Aorta (tissue), 5 donors: ENCODE measurements around the gene THRSP. TPM values are rescaled to one million over a fixed set of nuclear protein-coding genes. Genes with fewer than 3 reads are reported as not detected.

Source experiments
- ATAC-seq: fragments of 200-7000 bp; cut with Tn5 transposase; one replicate; pipeline ENCODE4 v1.9.1; 2022; ENCODE audit warnings: moderate library complexity; ENCODE audit not compliant: low FRiP score
- DNase-seq, 2 donors: peaks; one replicate each; pipeline ENCODE4 v3.0.0-alpha.2; 2020
- H3K27ac ChIP-seq, 2 donors: one replicate each; pipeline ENCODE4 v1.5.1; 2013; ENCODE audit warnings: low read length in 2 of 2, mild to moderate bottlenecking in 2 of 2, moderate library complexity in 2 of 2, control low read depth in 1 of 2, inconsistent platforms in 1 of 2, low read depth in 1 of 2
- H3K27me3 ChIP-seq, 2 donors: one replicate each; pipeline ENCODE4 v1.6.1; 2013; ENCODE audit warnings: control low read depth in 1 of 2, low read length in 1 of 2, mild to moderate bottlenecking in 1 of 2, moderate library complexity in 1 of 2; ENCODE audit not compliant: insufficient read depth in 2 of 2, control insufficient read depth in 1 of 2
- H3K36me3 ChIP-seq, 2 donors: one replicate each; pipeline ENCODE4 v1.6.1; 2013; ENCODE audit warnings: control low read depth in 1 of 2, low read length in 1 of 2, mild to moderate bottlenecking in 1 of 2; ENCODE audit not compliant: insufficient read depth in 2 of 2, control insufficient read depth in 1 of 2
- H3K4me1 ChIP-seq, 2 donors: one replicate each; pipeline ENCODE4 v1.6.1; 2013; ENCODE audit warnings: low read length in 2 of 2, control low read depth in 1 of 2, mild to moderate bottlenecking in 1 of 2, moderate library complexity in 1 of 2; ENCODE audit not compliant: insufficient read depth in 2 of 2, control insufficient read depth in 1 of 2
- H3K4me3 ChIP-seq, 2 donors: one replicate each; pipeline ENCODE4 v1.5.1; 2013; ENCODE audit warnings: low read length in 2 of 2, control low read depth in 1 of 2, mild to moderate bottlenecking in 1 of 2
- H3K9me3 ChIP-seq: one replicate; pipeline ENCODE4 v1.6.1; 2013; ENCODE audit warnings: mild to moderate bottlenecking, low read length; ENCODE audit not compliant: control insufficient read depth
- WGBS, 2 donors: extraction: QIAGEN DNeasy Blood & Tissue Kit; methylation state at CpG; one replicate each; pipeline ENCODE4 v1.1.7; 2013; 5-methylcytosine and 5-hydroxymethylcytosine counted together
- intact Hi-C, 2 donors: fragments of 100-400 bp; cut with DNase I; formaldehyde crosslinking; loops; one replicate each; pipeline versions ENCODE4 v1.14.2 to v1.15.0; 2022
- polyA plus RNA-seq, 2 donors: library from polyadenylated mRNA; stranded (reverse); fragments of 200-250 nt; gene quantifications; one replicate each; pipeline ENCODE4 v1.2.3, GENCODE V29; 2013
- total RNA-seq, 2 donors: library from RNA; stranded (reverse); fragmentation: NEBNext Ultra II Directional; extraction: Animal tissue kit (Norgen Biotek cat#: 25700); gene quantifications; one replicate each; pipeline ENCODE4 v1.2.1, GENCODE V29; 2021
- donor health status: healthy with polysubstance abuse.
- donor health status: Bipolar disorder and iron deficiency.
- donor health status: DM: no; HTN: no; CAD: no.
- donor health status: DM: no; HTN: no; CAD: no.
- donor health status: DM: yes; HTN: yes; CAD: no.

THRSP gene
- total and polyA plus RNA-seq, 4 donors = 1.4 to 2.7 TPM; not detected in 2

GRCh38 chr11:78044706-78045105, 19.0 kb upstream of the THRSP start:
- H3K9me3 ChIP-seq = no peaks in the 10 kb centered on the region
- intact Hi-C loops = loop anchor here (5.0 kb wide), 1 partner anchor 47 kb away; no protein-coding TSS in a partner anchor
- no peak overlapping the region for H3K4me3 ChIP-seq
- no peak for ATAC-seq
- no peaks in the 10 kb centered on the region for H3K27me3 ChIP-seq
- no peak for DNase-seq
- H3K4me1 ChIP-seq = no peaks in the 10 kb centered on the region
- H3K27ac ChIP-seq = no peak overlapping the region
- 93 to 97% methylated on average over 5 of the region's 5 CpGs for WGBS, 2 donors
- no peaks in the 10 kb centered on the region for H3K36me3 ChIP-seq

GRCh38 chr11:78045851-78046485, 17.7 kb upstream of the THRSP start:
- Histone ChIP-seq H3K27me3 (no peaks in the 10 kb centered on the region), H3K4me1 (no peaks in the 10 kb centered on the region), H3K27ac (peak overlapping the region in 1 of 2 donors; percentile 18), H3K4me3 (peak overlapping the region; percentile 40 to 72), H3K9me3 (no peaks in the 10 kb centered on the region), H3K36me3 (no peaks in the 10 kb centered on the region)
- peak; percentile 94 for ATAC-seq
- intact Hi-C loops = loop anchor here in 1 of 2 donors (5.0 kb wide), 1 partner anchor 49 kb away; no protein-coding TSS in a partner anchor
- WGBS, 2 donors = 1% methylated on average over 28 of the region's 28 CpGs
- DNase-seq = peak; percentile 87 to 95

GRCh38 chr11:78046486-78046854, 17.2 kb upstream of the THRSP start:
- H3K27ac ChIP-seq = no peak overlapping the region
- ATAC-seq (no peak), DNase-seq (no peak)
- 8 to 16% methylated on average over 6 of the region's 6 CpGs for WGBS, 2 donors
- no peaks in the 10 kb centered on the region for H3K4me1 ChIP-seq
- intact Hi-C loops = loop anchor here in 1 of 2 donors (5.0 kb wide), 1 partner anchor 49 kb away; no protein-coding TSS in a partner anchor
- H3K9me3 ChIP-seq = no peaks in the 10 kb centered on the region
- no peak overlapping the region for H3K4me3 ChIP-seq
- H3K36me3 ChIP-seq = no peaks in the 10 kb centered on the region
- H3K27me3 ChIP-seq = no peaks in the 10 kb centered on the region

- intact Hi-C loops = loop anchor here in 1 of 2 donors (5.0 kb wide), 1 partner anchor 51 kb away; no protein-coding TSS in a partner anchor
- H3K27ac ChIP-seq = no peak overlapping the region
- H3K27me3 ChIP-seq = no peaks in the 10 kb centered on the region
- H3K36me3 ChIP-seq = peaks cover 0 to 2% of the 10 kb centered on the region in 2 donors
- H3K4me1 ChIP-seq = no peaks in the 10 kb centered on the region
- no peak overlapping the region for H3K4me3 ChIP-seq
- DNase-seq = no peak
- no peaks in the 10 kb centered on the region for H3K9me3 ChIP-seq
- ATAC-seq = no peak
- 75 to 91% methylated on average over 3 of the region's 3 CpGs for WGBS, 2 donors
Observed at GRCh38 chr11:78048561-78048960, 15.1 kb upstream of the THRSP start.

- Histone ChIP-seq H3K36me3 (peaks cover 0 to 2% of the 10 kb centered on the region in 2 donors), H3K9me3 (no peaks in the 10 kb centered on the region), H3K27ac (no peak overlapping the region), H3K4me3 (no peak overlapping the region), H3K27me3 (no peaks in the 10 kb centered on the region), H3K4me1 (no peaks in the 10 kb centered on the region)
- ATAC-seq (no peak), DNase-seq (no peak)
- intact Hi-C loops = loop anchor here in 1 of 2 donors (5.0 kb wide), 1 partner anchor 52 kb away; no protein-coding TSS in a partner anchor
- WGBS, 2 donors = 84 to 89% methylated on average over 8 of the region's 8 CpGs
Observed at GRCh38 chr11:78049348-78049747, 14.3 kb upstream of the THRSP start.

- H3K4me3 ChIP-seq = no peak overlapping the region
- no peak overlapping the region for H3K27ac ChIP-seq
- no peak for DNase-seq
- peaks cover 0 to 2% of the 10 kb centered on the region in 2 donors for H3K36me3 ChIP-seq
- intact Hi-C loops = no loop called here
- WGBS, 2 donors = 85 to 91% methylated on average over 6 of the region's 6 CpGs
- no peak for ATAC-seq
- no peaks in the 10 kb centered on the region for H3K9me3 ChIP-seq
- no peaks in the 10 kb centered on the region for H3K27me3 ChIP-seq
- no peaks in the 10 kb centered on the region for H3K4me1 ChIP-seq
Observed at GRCh38 chr11:78050964-78051831, 12.5 kb upstream of the THRSP start.

- ATAC-seq (no peak), DNase-seq (no peak)
- Histone ChIP-seq H3K9me3 (no peaks in the 10 kb centered on the region), H3K27ac (no peak overlapping the region), H3K4me3 (no peak overlapping the region), H3K4me1 (no peaks in the 10 kb centered on the region), H3K27me3 (no peaks in the 10 kb centered on the region), H3K36me3 (peaks cover 0 to 2% of the 10 kb centered on the region in 2 donors)
- WGBS, 2 donors = 83 to 86% methylated on average over 4 of the region's 4 CpGs
- intact Hi-C loops = no loop called here
Observed at GRCh38 chr11:78054971-78055370, 8.7 kb upstream of the THRSP start.

GRCh38 chr11:78056093-78056492, 7.6 kb upstream of the THRSP start:
- H3K36me3 ChIP-seq = peaks cover 0 to 2% of the 10 kb centered on the region in 2 donors
- intact Hi-C loops = no loop called here
- H3K27me3 ChIP-seq = no peaks in the 10 kb centered on the region
- ATAC-seq (no peak), DNase-seq (no peak)
- 72 to 77% methylated on average over 3 of the region's 3 CpGs for WGBS, 2 donors
- H3K4me3 ChIP-seq = no peak overlapping the region
- no peaks in the 10 kb centered on the region for H3K9me3 ChIP-seq
- H3K4me1 ChIP-seq = no peaks in the 10 kb centered on the region
- no peak overlapping the region for H3K27ac ChIP-seq
